ENCODE results near the gene GLIS2.

DNA sequence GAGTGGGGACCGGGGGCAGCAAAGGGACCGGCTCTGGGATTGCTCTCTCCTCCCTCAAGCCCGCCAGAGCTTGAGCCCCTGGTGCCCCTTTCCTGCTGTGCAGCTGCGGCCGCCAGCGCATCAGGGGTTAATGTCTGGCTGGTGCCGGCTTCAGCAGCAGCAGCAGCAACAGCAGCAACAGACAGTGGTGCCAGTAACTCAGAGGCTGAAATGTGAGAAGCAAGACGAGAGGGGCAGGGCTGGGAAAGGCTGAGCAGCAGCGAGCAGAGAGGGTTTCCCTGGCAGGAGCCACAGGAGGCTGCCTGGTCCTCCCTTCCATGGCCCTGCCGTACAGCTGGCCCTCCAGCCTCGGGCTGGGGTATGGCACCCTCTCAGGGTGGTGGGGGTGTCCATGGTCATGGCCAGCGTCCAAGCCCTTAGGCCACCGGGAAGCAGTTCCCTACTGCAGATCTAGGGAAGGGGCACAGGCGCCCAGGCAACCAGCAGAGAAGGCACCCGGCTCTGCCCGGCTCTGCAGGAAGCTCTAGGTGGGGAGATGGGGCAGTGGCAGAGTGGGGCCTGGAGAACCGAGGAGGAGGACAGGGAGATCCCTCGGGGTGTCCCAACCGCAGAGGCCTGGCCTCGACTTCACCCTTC is 21.9 kb upstream of the GLIS2 start:
- TF ChIP-seq, protein P1, sequence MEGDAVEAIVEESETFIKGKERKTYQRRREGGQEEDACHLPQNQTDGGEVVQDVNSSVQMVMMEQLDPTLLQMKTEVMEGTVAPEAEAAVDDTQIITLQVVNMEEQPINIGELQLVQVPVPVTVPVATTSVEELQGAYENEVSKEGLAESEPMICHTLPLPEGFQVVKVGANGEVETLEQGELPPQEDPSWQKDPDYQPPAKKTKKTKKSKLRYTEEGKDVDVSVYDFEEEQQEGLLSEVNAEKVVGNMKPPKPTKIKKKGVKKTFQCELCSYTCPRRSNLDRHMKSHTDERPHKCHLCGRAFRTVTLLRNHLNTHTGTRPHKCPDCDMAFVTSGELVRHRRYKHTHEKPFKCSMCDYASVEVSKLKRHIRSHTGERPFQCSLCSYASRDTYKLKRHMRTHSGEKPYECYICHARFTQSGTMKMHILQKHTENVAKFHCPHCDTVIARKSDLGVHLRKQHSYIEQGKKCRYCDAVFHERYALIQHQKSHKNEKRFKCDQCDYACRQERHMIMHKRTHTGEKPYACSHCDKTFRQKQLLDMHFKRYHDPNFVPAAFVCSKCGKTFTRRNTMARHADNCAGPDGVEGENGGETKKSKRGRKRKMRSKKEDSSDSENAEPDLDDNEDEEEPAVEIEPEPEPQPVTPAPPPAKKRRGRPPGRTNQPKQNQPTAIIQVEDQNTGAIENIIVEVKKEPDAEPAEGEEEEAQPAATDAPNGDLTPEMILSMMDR (conservative IDR thresholded peaks at IDR 0.05 in 1 of 2, IDR thresholded peaks at IDR 0.05 in 1 of 2; ENCODE audit: extremely low read depth in 1 of 2, insufficient read depth in 1 of 2, low read depth in 1 of 2, low read length in 2 of 2): no peak
- TF ChIP-seq EZH2 (IDR thresholded peaks at IDR 0.05; ENCODE audit: borderline replicate concordance, low read length): no peak

All from mammary epithelial cell (primary cell).